Aorta (tissue), 5 donors: ENCODE data around the gene C20orf144. TPM values are rescaled to one million over a fixed set of nuclear protein-coding genes. Genes with fewer than 3 reads are reported as not detected.

Source experiments
- ATAC-seq: fragments of 200-7000 bp; cut with Tn5 transposase; one replicate; pipeline ENCODE4 v1.9.1; 2022; ENCODE audit warnings: moderate library complexity; ENCODE audit not compliant: low FRiP score
- DNase-seq, 2 donors: peaks; one replicate each; pipeline ENCODE4 v3.0.0-alpha.2; 2020
- H3K27ac ChIP-seq, 2 donors: one replicate each; pipeline ENCODE4 v1.5.1; 2013; ENCODE audit warnings: low read length in 2 of 2, mild to moderate bottlenecking in 2 of 2, moderate library complexity in 2 of 2, control low read depth in 1 of 2, inconsistent platforms in 1 of 2, low read depth in 1 of 2
- H3K27me3 ChIP-seq, 2 donors: one replicate each; pipeline ENCODE4 v1.6.1; 2013; ENCODE audit warnings: control low read depth in 1 of 2, low read length in 1 of 2, mild to moderate bottlenecking in 1 of 2, moderate library complexity in 1 of 2; ENCODE audit not compliant: insufficient read depth in 2 of 2, control insufficient read depth in 1 of 2
- H3K36me3 ChIP-seq, 2 donors: one replicate each; pipeline ENCODE4 v1.6.1; 2013; ENCODE audit warnings: control low read depth in 1 of 2, low read length in 1 of 2, mild to moderate bottlenecking in 1 of 2; ENCODE audit not compliant: insufficient read depth in 2 of 2, control insufficient read depth in 1 of 2
- H3K4me1 ChIP-seq, 2 donors: one replicate each; pipeline ENCODE4 v1.6.1; 2013; ENCODE audit warnings: low read length in 2 of 2, control low read depth in 1 of 2, mild to moderate bottlenecking in 1 of 2, moderate library complexity in 1 of 2; ENCODE audit not compliant: insufficient read depth in 2 of 2, control insufficient read depth in 1 of 2
- H3K4me3 ChIP-seq, 2 donors: one replicate each; pipeline ENCODE4 v1.5.1; 2013; ENCODE audit warnings: low read length in 2 of 2, control low read depth in 1 of 2, mild to moderate bottlenecking in 1 of 2
- H3K9me3 ChIP-seq: one replicate; pipeline ENCODE4 v1.6.1; 2013; ENCODE audit warnings: mild to moderate bottlenecking, low read length; ENCODE audit not compliant: control insufficient read depth
- WGBS, 2 donors: extraction: QIAGEN DNeasy Blood & Tissue Kit; methylation state at CpG; one replicate each; pipeline ENCODE4 v1.1.7; 2013; 5-methylcytosine and 5-hydroxymethylcytosine counted together
- intact Hi-C, 2 donors: fragments of 100-400 bp; cut with DNase I; formaldehyde crosslinking; loops; one replicate each; pipeline versions ENCODE4 v1.14.2 to v1.15.0; 2022
- polyA plus RNA-seq, 2 donors: library from polyadenylated mRNA; stranded (reverse); fragments of 200-250 nt; gene quantifications; one replicate each; pipeline ENCODE4 v1.2.3, GENCODE V29; 2013
- total RNA-seq, 2 donors: library from RNA; stranded (reverse); fragmentation: NEBNext Ultra II Directional; extraction: Animal tissue kit (Norgen Biotek cat#: 25700); gene quantifications; one replicate each; pipeline ENCODE4 v1.2.1, GENCODE V29; 2021
- donor health status: healthy with polysubstance abuse.
- donor health status: Bipolar disorder and iron deficiency.
- donor health status: DM: no; HTN: no; CAD: no.
- donor health status: DM: no; HTN: no; CAD: no.
- donor health status: DM: yes; HTN: yes; CAD: no.

C20orf144 gene
- total and polyA plus RNA-seq, 4 donors: 0.16 to 0.31 TPM; not detected in 2

- Histone ChIP-seq H3K27ac (no peak overlapping the region), H3K27me3 (no peaks in the 10 kb centered on the region), H3K9me3 (no peaks in the 10 kb centered on the region), H3K4me1 (no peaks in the 10 kb centered on the region), H3K4me3 (no peak overlapping the region), H3K36me3 (no peaks in the 10 kb centered on the region)
- whole genome bisulfite sequencing, 2 donors: 95 to 97% methylated on average over 31 of the region's 31 CpGs
- no peak for ATAC-seq
- DNase-seq: peak in 1 of 2 donors; percentile 54
- intact Hi-C loops: no loop called here
These were observed 14.8 kb downstream of the C20orf144 start for GRCh38 chr20:33676652-33677645.

- ATAC-seq (no peak), DNase-seq (peak in 1 of 2 donors; percentile 66)
- H3K4me3 ChIP-seq: no peak overlapping the region
- H3K27ac ChIP-seq: no peak overlapping the region
- 93 to 94% methylated on average over 15 of the region's 15 CpGs for WGBS, 2 donors
- no peaks in the 10 kb centered on the region for H3K4me1 ChIP-seq
- no peaks in the 10 kb centered on the region for H3K36me3 ChIP-seq
- intact Hi-C loops: no loop called here
- H3K27me3 ChIP-seq: no peaks in the 10 kb centered on the region
- no peaks in the 10 kb centered on the region for H3K9me3 ChIP-seq
These were observed 16.0 kb downstream of the C20orf144 start for GRCh38 chr20:33677991-33678702.

GRCh38 chr20:33679758-33680485, 17.8 kb downstream of the C20orf144 start:
- no peak overlapping the region for H3K27ac ChIP-seq
- H3K9me3 ChIP-seq: no peaks in the 10 kb centered on the region
- ATAC-seq (no peak), DNase-seq (peak in 1 of 2 donors; percentile 48)
- intact Hi-C loops: no loop called here
- WGBS, 2 donors: 78 to 80% methylated on average over 20 of the region's 20 CpGs
- H3K4me1 ChIP-seq: no peaks in the 10 kb centered on the region
- no peaks in the 10 kb centered on the region for H3K36me3 ChIP-seq
- H3K27me3 ChIP-seq: no peaks in the 10 kb centered on the region
- H3K4me3 ChIP-seq: no peak overlapping the region

GRCh38 chr20:33680686-33681085, 18.6 kb downstream of the C20orf144 start:
- peak in 1 of 2 donors; percentile 62 for DNase-seq
- WGBS, 2 donors: 9 to 11% methylated on average over 2 of the region's 2 CpGs
- no peaks in the 10 kb centered on the region for H3K4me1 ChIP-seq
- intact Hi-C loops: no loop called here
- H3K36me3 ChIP-seq: no peaks in the 10 kb centered on the region
- no peaks in the 10 kb centered on the region for H3K27me3 ChIP-seq
- peak; percentile 39 for ATAC-seq
- no peak overlapping the region for H3K4me3 ChIP-seq
- H3K27ac ChIP-seq: no peak overlapping the region
- H3K9me3 ChIP-seq: no peaks in the 10 kb centered on the region

GRCh38 chr20:33681288-33681687, 19.2 kb downstream of the C20orf144 start:
- no peak for DNase-seq
- H3K36me3 ChIP-seq: no peaks in the 10 kb centered on the region
- 69 to 79% methylated on average over 5 of the region's 5 CpGs for WGBS, 2 donors
- H3K27ac ChIP-seq: no peak overlapping the region
- no peak for ATAC-seq
- H3K4me3 ChIP-seq: no peak overlapping the region
- no peaks in the 10 kb centered on the region for H3K4me1 ChIP-seq
- H3K9me3 ChIP-seq: no peaks in the 10 kb centered on the region
- no peaks in the 10 kb centered on the region for H3K27me3 ChIP-seq
- intact Hi-C loops: no loop called here

- WGBS, 2 donors: 88% methylated on average over 9 of the region's 9 CpGs
- intact Hi-C loops: no loop called here
- H3K27me3 ChIP-seq: no peaks in the 10 kb centered on the region
- no peaks in the 10 kb centered on the region for H3K36me3 ChIP-seq
- H3K4me3 ChIP-seq: no peak overlapping the region
- no peak for DNase-seq
- no peaks in the 10 kb centered on the region for H3K4me1 ChIP-seq
- no peaks in the 10 kb centered on the region for H3K9me3 ChIP-seq
- H3K27ac ChIP-seq: no peak overlapping the region
- ATAC-seq: no peak
These were observed 19.7 kb downstream of the C20orf144 start for GRCh38 chr20:33681728-33682353.

GRCh38 chr20:33684533-33685327, 22.6 kb downstream of the C20orf144 start:
- Histone ChIP-seq H3K27me3 (no peaks in the 10 kb centered on the region), H3K4me1 (no peaks in the 10 kb centered on the region), H3K4me3 (no peak overlapping the region), H3K36me3 (no peaks in the 10 kb centered on the region), H3K27ac (no peak overlapping the region), H3K9me3 (no peaks in the 10 kb centered on the region)
- DNase-seq: peak in 1 of 2 donors; percentile 44
- WGBS, 2 donors: 63 to 68% methylated on average over 10 of the region's 10 CpGs
- intact Hi-C loops: loop anchor here in 1 of 2 donors (5.0 kb wide), 1 partner anchor 38 kb away; the partner anchor contains the start of gene PXMP4
- ATAC-seq: no peak
